GM18867 (cell line): Measurements from ENCODE around the gene TCERG1L.
"Not testable (repeated sequence)": the region's sequence is repeated elsewhere in the genome, so short reads cannot be mapped to it uniquely, and the experiment has no call there.

ENCODE experiments used
- ATAC-seq: cut with Tn5 transposase; IDR thresholded peaks from one replicate; pipeline ENCODE4 v1.9.1; 2021; ENCODE audit warnings: mild to moderate bottlenecking, moderate library complexity; ENCODE audit not compliant: unreplicated experiment

The TCERG1L gene

GRCh38 chr10:131311661-131312477, at the start of gene TCERG1L:
TCERG1L (minus strand) TSS chr10:131311721; CDS start chr10:131311635, 86 bp downstream.
- no peak for ATAC-seq

GRCh38 chr10:131358741-131359442, 47.4 kb upstream of the TCERG1L start:
- no peak for ATAC-seq

- ATAC-seq, result no peak
These were observed 44.9 kb upstream of the TCERG1L start for GRCh38 chr10:131356442-131356841.

- ATAC-seq, result no peak
These were observed 44.4 kb upstream of the TCERG1L start for GRCh38 chr10:131355881-131356280.

- ATAC-seq, result no peak
These were observed 43.5 kb upstream of the TCERG1L start for GRCh38 chr10:131355056-131355455.

GRCh38 chr10:131354380-131354779, 42.9 kb upstream of the TCERG1L start:
- no peak for ATAC-seq

GRCh38 chr10:131352765-131353290, 41.3 kb upstream of the TCERG1L start:
- no peak for ATAC-seq

GRCh38 chr10:131350660-131351059, 39.1 kb upstream of the TCERG1L start:
- ATAC-seq, result no peak

- ATAC-seq, result no peak
These were observed 38.7 kb upstream of the TCERG1L start for GRCh38 chr10:131350245-131350644.

GRCh38 chr10:131346456-131346855, 34.9 kb upstream of the TCERG1L start:
- ATAC-seq, result no peak

GRCh38 chr10:131345691-131346090, 34.2 kb upstream of the TCERG1L start:
- ATAC-seq, result no peak

- ATAC-seq, result no peak
These were observed 33.2 kb upstream of the TCERG1L start for GRCh38 chr10:131344747-131345146.

GRCh38 chr10:131337741-131338140, 26.2 kb upstream of the TCERG1L start:
- ATAC-seq, result no peak

- no peak for ATAC-seq
These were observed 21.3 kb upstream of the TCERG1L start for GRCh38 chr10:131332821-131333220.

- ATAC-seq, result no peak
These were observed 12.4 kb upstream of the TCERG1L start for GRCh38 chr10:131323880-131324279.

- ATAC-seq, result no peak
These were observed 11.5 kb upstream of the TCERG1L start for GRCh38 chr10:131323025-131323424.

GRCh38 chr10:131322575-131322974, 11.1 kb upstream of the TCERG1L start:
- not testable (repeated sequence) for ATAC-seq

GRCh38 chr10:131320860-131321604, 9.5 kb upstream of the TCERG1L start:
- no peak for ATAC-seq

GRCh38 chr10:131318814-131319213, 7.3 kb upstream of the TCERG1L start:
- ATAC-seq, result no peak

GRCh38 chr10:131318291-131318690, 6.8 kb upstream of the TCERG1L start:
- no peak for ATAC-seq
